BJ (cell line): Measurements from ENCODE around the gene MFF. TPM values are rescaled to one million over a fixed set of nuclear protein-coding genes. Genes with fewer than 3 reads are reported as not detected.

Experiments
- CTCF ChIA-PET: fragments of 350-600 bp; formaldehyde crosslinking; extraction: SDS; loops from one replicate; lab custom pipeline; 2021; ENCODE audit warnings: antibody characterized with exemption, inconsistent platforms; lab: Yijun Ruan, JAX
- POLR2A ChIA-PET: fragments of 300-600 bp; sonication (Branson Sonifier 250); formaldehyde crosslinking; extraction: SDS; loops from one replicate; lab custom pipeline; 2021; ENCODE audit warnings: antibody characterized with exemption; lab: Charles Lee
- DNase-seq: peaks from one replicate; pipeline ENCODE4 v3.0.0-alpha.2; 2011; ENCODE audit warnings: low read depth
- H3K27me3 ChIP-seq: 2 replicates; pipeline ENCODE4 v1.6.0; 2011; ENCODE audit warnings: low read length; ENCODE audit not compliant: control insufficient read depth, insufficient read depth
- H3K36me3 ChIP-seq: 2 replicates; pipeline ENCODE4 v1.5.1; 2011; ENCODE audit warnings: low read length; ENCODE audit not compliant: control insufficient read depth, insufficient read depth
- H3K4me3 ChIP-seq: 2 replicates; pipeline ENCODE4 v1.5.1; 2011; ENCODE audit warnings: low read depth, mild to moderate bottlenecking, control low read depth, low read length
- polyA plus RNA-seq: library from polyadenylated mRNA; depleted of rRNA; stranded (reverse); fragments of >200 nt; gene quantifications from 2 replicates; pipeline ENCODE4 v1.2.3, GENCODE V29; 2011
- TF ChIP-seq, protein P1 (sequence below): IDR thresholded peaks from 2 replicates; pipeline ENCODE4 v1.5.1; 2011; ENCODE audit warnings: low read depth, mild to moderate bottlenecking, control low read depth, inconsistent platforms, low read length, moderate library complexity; ENCODE audit not compliant: insufficient read depth

The MFF gene
- polyA plus RNA-seq, 1 experiment, result 56.0 TPM

DNA sequence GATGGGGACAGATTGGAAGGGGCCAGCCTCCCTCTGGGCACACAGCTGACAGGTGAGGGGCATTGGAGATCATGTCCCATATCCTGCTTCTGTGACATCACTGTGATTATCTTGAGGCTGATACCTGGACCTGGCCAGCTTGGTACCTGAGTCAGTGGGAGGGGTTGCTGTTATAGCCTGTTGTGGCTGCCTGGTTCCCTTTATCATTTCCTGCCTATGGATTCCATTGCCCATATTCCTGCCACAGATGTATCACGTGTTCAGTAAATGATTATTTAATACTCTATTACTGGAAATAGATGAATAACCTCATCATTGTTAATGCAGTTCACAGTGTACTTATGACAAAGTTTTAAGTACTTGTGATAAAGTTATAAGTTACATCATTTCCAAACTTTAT lies 70.5 kb downstream of the MFF start:
- CTCF ChIA-PET, result interaction anchor here (1.1 kb wide), 1 partner anchor 12 kb away, joined by 3 read pairs; no protein-coding TSS in a partner anchor

DNA sequence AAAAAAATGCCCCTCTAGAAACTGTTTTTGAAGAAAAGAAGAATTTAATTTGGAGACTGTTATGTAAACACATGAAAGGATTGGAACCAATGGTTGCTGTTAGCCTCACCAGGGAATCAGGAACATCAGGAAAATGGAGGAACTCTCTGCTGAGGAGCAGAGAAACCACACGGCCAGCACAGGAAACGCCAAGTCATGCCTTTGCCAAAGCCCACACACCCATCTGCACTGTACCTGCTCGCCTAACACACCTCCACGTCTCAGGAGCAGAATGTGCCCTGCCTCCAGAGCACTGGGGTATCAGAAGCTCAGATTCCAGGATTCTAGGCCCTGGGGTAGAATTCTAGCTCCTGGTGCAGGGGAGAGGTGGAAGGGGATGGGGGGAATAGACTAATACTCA lies 72.5 kb downstream of the MFF start:
- DNase-seq, result no peak
- ChIA-PET POLR2A (no interaction called here), CTCF (interaction anchor here (0.6 kb wide), 1 partner anchor 155 kb away, joined by 3 read pairs; no protein-coding TSS in a partner anchor)
- no peak overlapping the region for H3K4me3 ChIP-seq
- H3K36me3 ChIP-seq, result no peaks in the 10 kb centered on the region
- H3K27me3 ChIP-seq, result no peaks in the 10 kb centered on the region
- TF ChIP-seq, protein P1, sequence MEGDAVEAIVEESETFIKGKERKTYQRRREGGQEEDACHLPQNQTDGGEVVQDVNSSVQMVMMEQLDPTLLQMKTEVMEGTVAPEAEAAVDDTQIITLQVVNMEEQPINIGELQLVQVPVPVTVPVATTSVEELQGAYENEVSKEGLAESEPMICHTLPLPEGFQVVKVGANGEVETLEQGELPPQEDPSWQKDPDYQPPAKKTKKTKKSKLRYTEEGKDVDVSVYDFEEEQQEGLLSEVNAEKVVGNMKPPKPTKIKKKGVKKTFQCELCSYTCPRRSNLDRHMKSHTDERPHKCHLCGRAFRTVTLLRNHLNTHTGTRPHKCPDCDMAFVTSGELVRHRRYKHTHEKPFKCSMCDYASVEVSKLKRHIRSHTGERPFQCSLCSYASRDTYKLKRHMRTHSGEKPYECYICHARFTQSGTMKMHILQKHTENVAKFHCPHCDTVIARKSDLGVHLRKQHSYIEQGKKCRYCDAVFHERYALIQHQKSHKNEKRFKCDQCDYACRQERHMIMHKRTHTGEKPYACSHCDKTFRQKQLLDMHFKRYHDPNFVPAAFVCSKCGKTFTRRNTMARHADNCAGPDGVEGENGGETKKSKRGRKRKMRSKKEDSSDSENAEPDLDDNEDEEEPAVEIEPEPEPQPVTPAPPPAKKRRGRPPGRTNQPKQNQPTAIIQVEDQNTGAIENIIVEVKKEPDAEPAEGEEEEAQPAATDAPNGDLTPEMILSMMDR, result no peak

More for the DNA sequence above, 70.5 kb downstream of the MFF start:
- no peak for DNase-seq
- TF ChIP-seq, protein P1, result no peak
- POLR2A ChIA-PET, result interaction anchor here (0.7 kb wide), 1 partner anchor 15 kb away, joined by 3 read pairs; no protein-coding TSS in a partner anchor
- no peak overlapping the region for H3K4me3 ChIP-seq
- H3K27me3 ChIP-seq, result no peaks in the 10 kb centered on the region
- no peaks in the 10 kb centered on the region for H3K36me3 ChIP-seq

DNA sequence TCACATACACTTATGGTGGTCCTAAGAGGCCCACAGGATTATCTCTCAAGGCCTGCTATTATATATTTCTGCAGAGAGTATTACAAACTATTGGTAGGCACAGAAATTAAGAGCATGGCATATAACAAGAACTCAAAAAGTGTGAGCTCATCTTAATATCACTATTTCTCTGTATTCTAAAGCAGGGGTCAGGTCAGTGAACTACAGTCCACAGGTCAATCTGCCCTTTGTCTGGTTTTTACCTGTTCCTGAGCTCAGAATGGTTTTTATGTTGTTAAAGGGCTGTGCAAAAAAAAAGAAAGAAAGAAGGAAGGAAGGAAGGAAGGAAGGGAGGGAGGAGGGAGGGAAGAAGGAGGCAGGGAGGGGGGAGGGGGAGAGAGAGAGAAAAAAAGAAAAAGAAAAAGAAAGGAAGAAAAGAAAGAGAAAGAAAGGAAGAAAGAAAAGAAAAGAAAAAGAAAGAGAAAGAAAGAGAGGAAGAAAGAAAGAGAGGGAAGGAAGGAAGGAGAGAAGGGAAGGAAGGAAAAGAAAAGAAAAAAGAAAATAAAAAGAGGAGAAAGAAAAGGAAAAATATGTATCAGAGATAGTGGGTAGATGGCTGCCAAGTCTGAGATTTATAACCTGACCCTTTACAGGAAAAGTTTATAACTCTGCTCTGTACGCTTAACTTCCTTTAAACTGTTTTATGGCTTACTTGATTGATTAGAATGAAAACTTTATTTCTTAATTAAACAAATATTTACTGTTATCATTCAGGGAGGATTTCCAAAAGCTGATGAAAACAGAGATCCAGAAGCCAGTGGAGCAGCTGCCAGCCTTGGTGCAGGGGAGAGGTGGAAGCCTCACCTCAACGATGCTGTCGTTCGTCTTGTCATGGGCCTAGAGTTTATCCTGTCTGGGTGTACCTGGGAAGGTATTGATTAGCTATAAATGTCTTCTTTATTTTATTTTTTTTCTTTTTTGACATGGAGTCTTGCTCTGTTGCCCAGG lies 73.9 kb downstream of the MFF start:
- no peak for DNase-seq
- H3K4me3 ChIP-seq, result no peak overlapping the region
- no peaks in the 10 kb centered on the region for H3K27me3 ChIP-seq
- ChIA-PET CTCF (interaction anchor here (2.3 kb wide), 1 partner anchor 367 kb away, joined by 7 read pairs; no protein-coding TSS in a partner anchor), POLR2A (no interaction called here)
- no peaks in the 10 kb centered on the region for H3K36me3 ChIP-seq
- TF ChIP-seq, protein P1, result no peak

DNA sequence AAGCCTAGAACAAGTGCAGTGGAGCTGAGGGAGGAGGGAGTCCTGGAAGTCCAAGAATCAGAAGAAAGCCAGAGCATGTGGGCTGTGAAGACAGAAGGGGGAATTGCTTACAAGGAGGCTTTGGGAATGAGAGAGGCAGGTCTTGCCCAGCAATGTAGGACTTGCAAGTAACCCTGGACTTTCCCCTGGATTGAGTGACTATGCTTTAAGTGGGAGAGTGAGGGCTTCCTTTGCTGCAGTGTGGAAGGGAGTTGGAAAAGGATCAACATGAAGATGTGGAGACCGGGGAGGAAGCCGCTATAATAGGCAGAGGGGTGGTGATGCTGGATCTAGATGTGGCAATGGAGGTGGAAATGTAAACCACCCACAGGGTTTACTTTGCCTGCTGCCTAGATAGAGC lies 76.5 kb downstream of the MFF start:
- DNase-seq, result no peak
- no peak overlapping the region for H3K4me3 ChIP-seq
- H3K36me3 ChIP-seq, result no peaks in the 10 kb centered on the region
- POLR2A ChIA-PET, result no interaction called here
- CTCF ChIA-PET, result interaction anchor here (0.6 to 1.7 kb wide), 2 partner anchors 354 to 365 kb away, joined by 3 to 12 read pairs; no protein-coding TSS in a partner anchor
- no peaks in the 10 kb centered on the region for H3K27me3 ChIP-seq
- TF ChIP-seq, protein P1, result no peak

DNA sequence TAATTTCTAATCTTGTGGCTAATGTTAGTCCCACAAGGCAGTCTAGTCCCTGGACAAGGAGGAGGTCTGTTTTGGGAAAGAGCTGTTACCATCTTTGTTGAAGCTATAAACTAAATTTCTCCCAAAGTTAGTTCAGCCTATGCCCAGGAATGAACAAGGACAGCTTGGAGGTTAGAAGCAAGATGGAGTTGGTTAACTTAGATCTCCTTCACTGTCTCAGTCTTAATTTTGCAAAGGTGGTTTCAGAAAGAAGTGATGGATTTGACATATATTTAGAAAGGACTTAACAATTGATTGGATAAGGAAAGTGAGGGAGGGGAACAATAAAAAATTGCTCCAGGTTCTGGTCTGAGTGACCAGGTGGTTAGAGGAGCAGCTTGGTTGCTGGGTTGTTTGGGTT lies 77.3 kb downstream of the MFF start:
- H3K36me3 ChIP-seq, result no peaks in the 10 kb centered on the region
- TF ChIP-seq, protein P1, result no peak
- DNase-seq, result no peak
- POLR2A ChIA-PET, result no interaction called here
- CTCF ChIA-PET, result interaction anchor here (0.5 to 1.7 kb wide), 2 partner anchors 364 to 489 kb away, joined by 3 to 12 read pairs; no protein-coding TSS in a partner anchor
- H3K27me3 ChIP-seq, result no peaks in the 10 kb centered on the region
- H3K4me3 ChIP-seq, result no peak overlapping the region
